ENCODE results near the gene RIGI.
A peak's percentile ranks its signal among the peaks of the same experiment; 100 is the strongest.
"Not testable (repeated sequence)": the region's sequence is repeated elsewhere in the genome, so short reads cannot be mapped to it uniquely, and the experiment has no call there.

Gene RIGI

DNA sequence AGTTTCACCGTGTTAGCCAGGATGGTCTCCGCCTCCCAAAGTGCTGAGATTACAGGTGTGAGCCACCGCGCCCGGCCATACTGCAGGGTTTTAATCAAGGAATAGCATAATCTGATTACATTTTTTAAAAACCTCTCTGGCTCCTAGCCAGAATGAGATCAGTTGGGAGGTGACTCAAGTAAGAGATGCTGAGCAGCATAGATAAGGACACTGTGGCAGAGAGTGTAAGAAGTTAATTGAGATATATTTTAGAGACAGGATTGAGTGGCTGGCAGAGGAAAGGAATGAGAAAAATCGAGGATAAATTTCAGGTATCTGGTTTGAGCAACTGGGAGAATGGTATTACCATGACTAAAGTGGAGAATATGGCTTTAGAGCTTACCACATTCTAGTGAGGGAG, 7.3 kb upstream of the RIGI start:
- no peak for DNase-seq

DNA sequence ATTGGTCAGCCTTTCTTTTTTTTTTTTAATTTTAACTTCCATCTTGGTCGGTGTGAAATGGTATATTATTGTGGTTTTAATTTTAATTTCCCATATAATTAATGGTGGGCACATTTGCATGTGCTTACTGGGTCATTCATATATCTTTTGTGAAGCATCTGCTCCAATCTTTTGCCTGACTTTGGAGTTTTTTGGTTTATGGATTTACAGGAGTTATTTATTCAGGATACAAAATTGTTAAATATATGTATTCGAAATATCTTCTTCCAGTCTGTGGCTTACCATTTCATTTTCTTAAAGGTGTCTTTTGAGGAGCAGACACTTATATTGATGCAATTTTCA, 682 bp upstream of the RIGI start:
- DNase-seq, result no peak

GRCh38 chr9:32525709-32526030, 326 bp downstream of the RIGI start:
- DNase-seq, result peak in 1 of 51 donors; percentile 75

- peak in 7 of 51 donors; percentile 11 to 34 (median 22) for DNase-seq
Observed at GRCh38 chr9:32524892-32525708, 896 bp downstream of the RIGI start.

DNA sequence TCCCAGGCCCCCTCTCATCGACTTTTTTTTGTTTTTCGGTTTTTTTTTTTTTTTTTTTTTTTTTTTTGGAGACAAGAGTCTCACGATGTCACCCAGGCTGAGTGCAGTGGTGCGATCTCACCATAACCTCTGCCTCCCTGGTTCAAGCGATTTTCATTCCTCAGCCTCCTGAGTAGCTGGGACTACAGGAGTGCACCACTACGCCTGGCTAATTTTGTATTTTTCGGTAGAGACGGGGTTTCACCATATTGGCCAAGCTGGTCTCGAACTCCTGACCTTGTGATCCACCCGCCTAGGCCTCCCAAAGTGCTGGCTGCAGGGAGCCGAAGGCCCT, 1.5 kb downstream of the RIGI start:
- not testable (repeated sequence) for DNase-seq

DNA sequence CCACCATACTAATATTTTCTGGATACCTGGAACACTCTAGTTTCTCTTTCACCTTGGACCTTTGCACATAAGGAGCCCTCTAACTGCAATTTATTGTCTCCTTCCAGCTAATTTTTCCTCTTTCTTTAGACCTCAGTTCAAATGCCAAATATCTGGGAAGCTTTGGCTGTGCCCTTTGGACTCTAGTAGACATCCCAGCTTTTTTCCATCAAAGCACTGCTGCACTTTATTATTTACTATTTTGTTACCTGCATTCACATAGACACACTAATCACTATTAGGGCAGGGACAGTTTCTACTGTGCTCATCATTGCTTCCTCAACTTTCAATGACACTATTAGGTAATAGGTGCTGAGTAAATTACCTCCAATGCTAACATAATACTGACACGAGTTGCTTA, 2.1 kb downstream of the RIGI start:
- DNase-seq, result no peak

- no peak for DNase-seq
Observed at GRCh38 chr9:32518276-32518675, 7.7 kb downstream of the RIGI start.

- DNase-seq, result no peak
Observed at GRCh38 chr9:32516241-32516640, 9.8 kb downstream of the RIGI start.

GRCh38 chr9:32508728-32509127, 17.3 kb downstream of the RIGI start:
- no peak for DNase-seq

DNA sequence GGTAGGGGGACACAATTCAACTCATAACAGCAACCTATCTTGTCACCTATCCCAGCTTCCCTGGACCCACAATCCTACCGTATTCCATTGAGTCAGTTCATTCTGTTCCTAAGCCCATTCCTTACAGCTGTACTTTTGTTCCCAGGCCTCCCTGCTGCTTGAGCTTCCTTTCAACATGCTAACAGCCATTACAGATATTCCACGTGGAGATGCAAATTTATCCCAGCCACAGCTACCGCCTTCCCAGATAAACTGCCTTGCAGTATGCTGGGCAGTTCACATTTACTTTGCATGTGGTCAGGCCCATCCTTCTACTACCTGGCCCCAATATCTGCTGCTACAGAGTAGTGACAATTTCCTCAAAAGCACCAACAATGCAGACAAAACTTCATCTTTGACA, 23.0 kb downstream of the RIGI start:
- DNase-seq, result no peak

DNA sequence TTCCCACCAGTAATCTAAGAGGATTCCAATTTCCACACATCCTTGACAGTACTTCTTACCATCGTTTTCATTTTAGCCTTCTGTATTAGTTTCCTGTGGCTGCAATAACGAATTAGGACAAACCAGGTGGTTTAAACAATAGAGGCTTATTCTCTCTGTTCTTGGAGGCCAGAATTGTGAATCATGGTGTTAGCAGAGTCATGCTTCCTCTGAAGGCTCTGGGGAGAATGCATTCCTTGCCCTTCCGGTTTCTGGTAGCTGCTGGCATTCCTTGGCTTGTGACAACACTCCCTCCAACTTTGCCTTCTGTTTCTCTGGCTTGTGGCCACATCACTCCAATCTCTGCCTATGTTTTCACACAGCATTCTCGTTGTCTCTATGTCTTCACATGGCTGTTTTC, 23.5 kb downstream of the RIGI start:
- no peak for DNase-seq

- DNase-seq, result no peak
Observed at GRCh38 chr9:32501868-32502267, 24.1 kb downstream of the RIGI start.

GRCh38 chr9:32500768-32501167, 25.2 kb downstream of the RIGI start:
- DNase-seq, result no peak

DNA sequence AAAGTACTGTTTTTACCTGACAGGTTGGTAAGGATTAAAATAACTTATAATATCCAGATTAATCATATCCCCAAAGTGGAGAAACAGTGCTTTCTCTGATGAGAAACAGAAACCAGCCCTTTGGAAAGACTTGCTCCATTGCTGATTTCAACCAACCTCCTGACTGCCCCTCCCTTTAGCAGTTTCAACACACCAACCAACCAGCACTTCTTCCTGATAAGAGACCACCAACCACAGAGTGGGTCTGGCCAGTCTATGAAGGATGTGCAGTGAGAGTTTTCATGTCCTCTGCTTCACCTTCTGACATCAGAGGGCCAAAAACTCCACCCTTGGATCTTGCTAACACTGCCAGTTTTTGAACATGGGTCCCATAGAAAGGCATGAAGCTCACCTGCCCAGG, 28.1 kb downstream of the RIGI start:
- DNase-seq, result no peak

GRCh38 chr9:32490601-32491000, 35.4 kb downstream of the RIGI start:
- no peak for DNase-seq

DNA sequence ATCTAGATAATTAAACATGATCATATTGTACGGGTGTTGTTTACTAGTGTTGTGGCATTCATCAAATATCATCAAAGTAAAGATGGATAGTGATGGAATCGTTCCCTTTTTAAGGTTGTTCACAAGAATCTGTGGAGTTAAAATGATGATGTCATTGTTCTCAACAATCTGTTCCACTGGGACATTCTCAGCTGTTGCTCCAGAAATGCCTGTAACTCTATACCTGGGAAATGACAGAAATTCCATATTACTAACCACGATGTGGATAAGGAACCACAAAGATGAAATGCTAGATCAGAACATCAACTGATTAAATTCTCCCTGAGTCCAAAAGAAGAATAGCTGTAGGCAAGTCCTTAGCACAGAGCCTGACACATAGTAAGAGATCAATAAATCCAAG, 38.0 kb downstream of the RIGI start:
- no peak for DNase-seq

DNA sequence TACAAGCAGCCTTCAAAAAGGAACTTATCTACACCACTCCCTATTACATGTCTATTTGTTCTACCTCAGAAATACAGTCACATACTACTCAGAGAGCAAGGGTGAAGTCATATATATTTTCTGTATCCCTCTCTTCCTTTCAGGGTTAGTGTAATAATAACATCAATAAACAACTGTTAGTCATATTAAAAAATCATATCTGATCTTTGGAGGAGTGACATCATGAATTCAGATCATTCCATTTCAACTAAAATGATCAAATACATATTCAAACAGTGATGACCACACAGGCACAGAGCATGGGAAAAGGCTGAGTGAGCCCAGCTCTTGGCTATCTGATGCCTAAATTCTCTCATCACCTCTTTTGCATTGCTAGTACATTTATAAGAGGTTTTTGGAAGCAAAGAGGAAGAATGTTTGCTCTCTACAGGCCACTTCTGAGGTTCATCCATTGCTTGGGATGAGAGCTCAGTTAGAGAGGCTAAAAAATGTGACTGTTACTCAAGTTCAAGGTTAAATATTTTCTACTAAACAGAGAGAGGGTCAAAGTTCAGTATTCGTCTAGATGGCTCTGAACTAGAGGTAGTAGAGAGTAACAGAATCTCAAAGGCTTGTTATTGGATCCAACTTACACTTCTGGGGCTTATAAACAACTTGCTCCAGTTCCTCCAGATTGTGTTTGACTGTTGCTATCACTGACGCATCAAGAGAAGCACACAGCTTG, 39.0 kb downstream of the RIGI start:
- no peak for DNase-seq

- no peak for DNase-seq
Observed at GRCh38 chr9:32483343-32483742, 42.7 kb downstream of the RIGI start.

All from hypothalamus (tissue), 51 donors.